Fibroblast of upper back skin (primary cell): ENCODE results near the gene KCNB1.
"Not testable (repeated sequence)": the region's sequence is repeated elsewhere in the genome, so short reads cannot be mapped to it uniquely, and the experiment has no call there.

Source experiments
- DNase-seq: peaks from one replicate; pipeline ENCODE4 v3.0.0-alpha.2; 2013

The KCNB1 gene

GRCh38 chr20:49346682-49347081 is 135.8 kb downstream of the KCNB1 start:
- no peak for DNase-seq

DNA sequence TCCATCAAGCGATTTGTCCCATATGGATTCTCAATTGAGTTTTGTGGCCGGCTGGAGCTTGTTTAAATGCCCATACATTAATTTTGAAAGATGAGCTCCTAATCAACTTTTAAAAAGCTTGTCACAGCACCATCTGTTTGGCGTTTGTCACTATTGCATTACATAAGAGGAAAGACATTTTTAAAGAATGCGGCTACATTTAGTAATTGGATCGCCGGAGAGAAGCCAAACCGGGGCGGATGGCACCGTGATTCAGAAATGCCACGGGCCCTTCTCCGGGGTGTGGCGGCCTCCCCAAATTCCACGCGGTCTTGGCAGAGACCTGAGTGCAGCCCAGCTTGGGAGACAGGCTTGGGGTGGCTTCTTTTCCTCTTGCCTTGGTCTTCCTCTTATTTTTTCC is 136.9 kb downstream of the KCNB1 start:
- peak; percentile 79 for DNase-seq

DNA sequence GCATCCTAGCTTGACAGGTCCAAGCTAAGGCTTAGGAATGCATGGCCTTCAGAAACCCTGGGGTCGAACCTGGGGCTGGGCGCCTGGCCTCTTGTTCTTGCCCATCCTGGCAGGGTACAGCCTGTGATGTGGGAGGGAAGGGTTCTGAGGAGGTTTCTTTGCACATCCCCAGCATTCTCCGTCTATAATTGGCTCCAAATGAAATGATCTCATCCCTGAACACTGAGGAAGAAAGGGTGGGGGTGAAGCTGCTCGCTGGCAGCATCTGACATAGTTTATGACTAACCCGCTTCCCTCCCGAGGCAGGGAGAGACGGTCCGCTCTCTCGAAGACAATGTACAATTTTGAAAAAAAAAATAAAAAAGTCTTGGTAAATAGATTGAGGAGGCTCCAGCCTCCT is 137.5 kb downstream of the KCNB1 start:
- DNase-seq, result peak; percentile 95

- no peak for DNase-seq
These were observed 138.3 kb downstream of the KCNB1 start for GRCh38 chr20:49344140-49344539.

GRCh38 chr20:49343246-49343645 is 139.2 kb downstream of the KCNB1 start:
- peak; percentile 6 for DNase-seq

GRCh38 chr20:49340161-49340966 is 142.1 kb downstream of the KCNB1 start:
- DNase-seq, result no peak

DNA sequence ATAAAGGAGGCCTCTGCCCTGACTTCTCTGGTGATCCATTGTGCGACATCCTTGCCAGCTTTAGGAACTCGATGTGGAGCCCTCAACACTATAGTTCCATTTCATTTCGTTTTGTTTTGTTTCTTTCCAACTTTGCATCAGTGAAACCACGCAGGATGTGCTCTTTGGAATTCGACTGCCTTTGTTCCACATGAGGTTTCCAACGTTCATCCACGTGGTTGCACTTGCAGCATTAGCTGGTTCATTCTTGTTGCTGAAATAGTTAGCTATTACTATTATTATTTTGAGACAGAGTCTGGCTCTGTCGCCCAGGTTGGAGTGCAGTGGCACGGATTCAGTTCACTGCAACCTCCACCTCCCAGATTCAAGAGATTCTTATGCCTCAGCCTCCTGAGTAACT is 143.3 kb downstream of the KCNB1 start:
- DNase-seq, result no peak

DNA sequence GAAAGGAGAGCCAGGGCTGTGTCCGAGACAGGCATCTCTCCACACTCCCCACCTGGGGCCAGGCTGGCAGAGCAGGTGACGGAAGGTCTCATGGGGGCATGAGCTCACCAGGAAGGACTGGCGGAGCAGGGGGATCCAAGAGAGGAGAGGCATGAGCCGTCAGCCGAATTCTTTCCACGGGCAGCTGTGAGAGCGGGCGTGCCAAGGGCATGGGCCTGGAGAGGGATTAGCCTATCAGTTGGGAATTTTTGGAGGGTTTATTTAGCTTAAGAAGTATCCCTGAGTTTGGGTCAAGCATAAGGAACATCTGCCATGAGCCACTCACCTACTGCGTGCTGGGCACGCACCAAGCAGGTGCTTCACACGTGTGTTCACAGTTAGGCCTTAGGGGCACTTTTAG is 144.4 kb downstream of the KCNB1 start:
- DNase-seq, result no peak

DNA sequence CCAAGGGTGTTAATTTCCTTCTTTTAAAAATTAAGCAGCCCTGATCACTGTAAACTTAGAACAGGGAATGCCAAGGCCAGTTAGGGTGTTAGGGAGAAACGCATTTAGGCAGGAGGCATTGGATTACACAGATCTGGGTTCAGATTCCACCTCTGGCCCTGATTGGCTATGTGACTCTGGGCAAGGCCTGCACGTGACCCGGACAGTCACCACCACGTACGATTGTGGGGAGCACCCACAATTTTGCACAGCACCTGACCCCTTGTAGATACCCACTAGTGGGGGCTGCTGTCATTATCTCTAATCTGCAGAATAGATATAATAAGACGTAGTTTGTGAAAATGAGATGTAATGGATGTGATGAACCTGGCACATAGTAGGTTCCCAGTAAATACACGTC is 145.1 kb downstream of the KCNB1 start:
- DNase-seq, result no peak

DNA sequence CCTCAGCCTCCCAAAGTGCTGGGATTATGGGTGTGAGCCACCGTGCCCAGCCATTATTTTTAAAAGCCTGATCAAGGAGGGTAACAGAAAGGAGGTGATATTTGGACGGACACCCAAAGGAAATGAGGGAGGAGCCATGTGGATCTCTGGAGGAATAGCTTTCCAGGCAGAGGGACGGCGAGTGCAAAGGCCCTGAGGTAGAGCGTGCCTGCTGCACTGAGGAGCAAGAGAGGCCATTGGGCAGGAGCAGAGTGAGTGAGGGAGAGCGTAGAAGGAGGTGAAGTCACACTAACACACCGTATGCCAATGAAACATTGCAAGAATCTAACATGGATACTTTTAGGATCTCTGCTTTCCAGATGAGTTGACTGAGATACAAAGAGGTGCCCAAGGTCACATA is 145.7 kb downstream of the KCNB1 start:
- DNase-seq, result no peak

DNA sequence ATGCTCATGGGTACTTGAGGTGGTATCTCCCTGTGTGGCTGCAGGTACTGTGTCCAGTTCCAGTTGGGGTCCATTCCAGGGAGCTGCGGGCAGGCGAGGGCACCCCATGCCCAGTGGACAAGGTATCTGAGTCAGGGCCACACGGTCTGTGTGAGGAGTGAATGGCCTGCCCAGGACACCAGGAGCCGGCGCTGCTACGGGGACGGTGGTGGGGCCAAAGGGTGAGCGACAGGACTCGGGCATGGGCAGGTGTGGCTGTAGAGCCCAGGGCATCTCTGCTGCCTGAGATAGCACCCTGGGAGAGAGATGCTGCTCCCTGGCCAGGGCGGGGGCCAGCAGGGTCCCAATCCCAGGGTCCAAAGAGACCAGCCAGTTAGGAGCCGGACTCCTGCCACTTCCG is 147.0 kb downstream of the KCNB1 start:
- DNase-seq, result no peak

GRCh38 chr20:49330701-49331615 is 151.5 kb downstream of the KCNB1 start:
- no peak for DNase-seq

DNA sequence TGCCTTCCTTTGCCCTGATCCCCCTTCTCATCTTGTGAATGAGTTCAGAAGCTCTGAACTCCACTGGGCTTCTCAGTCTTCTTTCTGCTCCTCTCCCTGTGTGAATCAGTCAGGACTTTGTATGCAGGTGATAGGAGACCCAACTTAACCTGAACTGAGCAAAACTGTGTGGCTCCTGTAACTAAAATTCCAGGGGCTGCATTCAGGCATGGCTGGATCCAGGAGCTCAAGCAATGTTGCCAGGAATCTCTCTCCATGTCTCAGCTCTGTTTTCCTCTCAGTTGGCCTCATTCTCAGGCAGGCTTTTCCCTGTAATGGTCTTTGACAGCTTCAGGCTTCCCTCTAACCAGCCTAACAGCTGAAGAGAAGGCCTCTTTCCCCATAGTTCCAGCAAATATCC is 153.7 kb downstream of the KCNB1 start:
- DNase-seq, result no peak

DNA sequence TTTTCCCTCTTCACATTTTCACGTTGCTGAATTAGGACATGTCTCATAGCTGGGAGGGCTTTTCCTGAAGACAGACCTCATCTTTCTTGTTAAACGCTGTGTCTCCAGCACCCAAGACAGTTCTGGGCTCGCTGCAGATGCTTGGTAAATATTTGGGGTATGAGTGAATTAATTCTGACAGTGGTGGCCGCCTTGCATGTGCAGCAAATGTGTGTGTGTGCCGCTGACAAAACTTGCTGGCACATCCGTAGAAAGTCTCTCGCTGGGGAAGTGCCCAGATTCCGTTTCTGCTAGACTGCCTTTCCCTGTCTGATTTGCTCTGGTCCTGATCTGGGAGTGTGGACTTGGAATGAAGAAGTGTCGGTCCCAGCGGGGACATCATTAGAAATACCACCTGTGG is 156.4 kb downstream of the KCNB1 start:
- peak; percentile 50 for DNase-seq

GRCh38 chr20:49324306-49324705 is 158.2 kb downstream of the KCNB1 start:
- no peak for DNase-seq

DNA sequence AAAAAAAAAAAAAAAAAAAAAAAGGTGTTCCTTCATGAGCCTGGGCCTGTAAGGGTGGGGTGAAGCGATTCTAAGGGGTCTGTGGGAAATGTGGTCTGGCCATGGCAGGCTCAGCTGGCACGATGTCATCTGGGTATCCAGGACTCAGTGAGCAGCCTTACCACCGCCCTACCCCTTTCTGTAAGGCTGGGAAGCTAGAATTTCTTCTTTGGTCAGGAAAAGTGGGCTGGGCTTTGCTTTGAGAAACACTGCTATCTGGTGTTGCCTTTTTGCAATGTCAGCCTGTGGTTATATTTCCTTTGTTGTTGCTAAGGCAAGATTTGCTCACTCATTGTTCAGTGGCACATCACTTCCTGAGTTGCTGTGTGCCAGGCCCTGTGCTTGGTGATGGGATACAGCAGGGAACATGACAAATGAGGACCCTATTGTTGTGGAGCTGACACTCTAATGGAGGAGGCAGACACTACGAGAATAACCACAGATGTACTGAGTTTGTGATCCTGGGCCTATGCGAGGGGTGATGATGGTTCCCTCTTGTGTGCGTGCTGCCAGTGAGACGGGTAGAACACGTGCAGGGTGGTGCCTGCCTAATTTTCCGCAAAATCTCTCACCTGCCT is 158.7 kb downstream of the KCNB1 start:
- DNase-seq, result peak; percentile 68

DNA sequence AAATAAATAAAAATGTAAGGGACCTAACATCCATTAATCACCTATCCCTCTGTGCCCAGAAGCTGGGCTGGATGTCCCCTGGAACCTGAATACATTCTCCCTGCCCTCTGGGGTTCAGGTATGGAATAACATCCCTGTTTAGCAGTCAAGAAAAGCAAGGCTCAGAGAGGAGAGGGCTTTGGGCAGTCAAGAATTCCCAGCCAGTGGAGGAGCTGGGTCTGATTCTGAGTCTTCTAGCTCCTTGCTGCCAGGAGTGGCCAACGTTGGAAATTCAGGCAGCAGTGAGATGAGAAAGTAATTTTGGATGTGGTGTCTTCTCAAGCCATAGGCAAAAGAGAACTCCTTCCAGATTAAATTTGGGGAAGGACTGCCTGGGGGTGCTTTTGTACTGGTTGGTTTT is 162.0 kb downstream of the KCNB1 start:
- peak; percentile 41 for DNase-seq

GRCh38 chr20:49319208-49319809 is 163.2 kb downstream of the KCNB1 start:
- no peak for DNase-seq

DNA sequence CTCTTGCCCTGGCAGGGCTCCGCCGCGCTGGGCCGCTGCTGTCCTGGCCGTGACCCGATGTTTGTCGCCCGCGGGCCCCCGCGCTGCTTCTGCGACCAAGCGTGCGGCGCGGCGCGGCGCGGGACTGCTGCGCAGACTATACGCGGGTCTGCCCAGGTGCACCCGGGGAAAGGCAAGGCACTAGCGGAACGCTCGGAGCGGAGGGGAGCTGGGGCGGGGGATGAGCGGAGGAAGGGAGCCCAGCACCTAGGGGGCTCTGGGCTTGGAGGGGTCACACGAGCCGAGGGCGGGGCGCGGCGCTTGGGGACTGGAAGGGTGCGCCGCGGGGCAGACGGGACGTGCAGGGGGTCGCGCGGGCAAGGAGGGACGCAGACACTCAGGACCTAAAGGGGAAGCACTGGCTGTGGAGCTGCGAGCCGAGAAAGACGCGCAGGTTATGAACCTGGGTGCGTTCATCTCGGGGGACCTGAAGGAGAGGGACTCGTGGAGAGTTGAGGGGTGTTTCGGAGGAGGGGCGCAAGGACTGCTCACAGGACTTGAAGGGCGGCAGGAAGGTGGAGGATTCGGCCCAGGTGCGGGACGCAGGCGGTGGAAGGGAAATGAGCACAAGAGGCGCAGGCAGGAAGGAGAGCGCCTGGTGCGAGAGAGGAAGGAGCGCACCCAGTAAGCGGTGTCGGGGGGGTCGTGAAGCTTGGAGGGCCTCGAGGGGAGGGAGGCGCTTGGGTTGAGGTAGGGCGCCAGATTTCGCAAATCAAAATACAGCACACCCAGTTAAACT is 163.8 kb downstream of the KCNB1 start:
- DNase-seq, result no peak

GRCh38 chr20:49318091-49318429 is 164.4 kb downstream of the KCNB1 start:
- no peak for DNase-seq

- no peak for DNase-seq
These were observed 165.8 kb downstream of the KCNB1 start for GRCh38 chr20:49316704-49317103.

DNA sequence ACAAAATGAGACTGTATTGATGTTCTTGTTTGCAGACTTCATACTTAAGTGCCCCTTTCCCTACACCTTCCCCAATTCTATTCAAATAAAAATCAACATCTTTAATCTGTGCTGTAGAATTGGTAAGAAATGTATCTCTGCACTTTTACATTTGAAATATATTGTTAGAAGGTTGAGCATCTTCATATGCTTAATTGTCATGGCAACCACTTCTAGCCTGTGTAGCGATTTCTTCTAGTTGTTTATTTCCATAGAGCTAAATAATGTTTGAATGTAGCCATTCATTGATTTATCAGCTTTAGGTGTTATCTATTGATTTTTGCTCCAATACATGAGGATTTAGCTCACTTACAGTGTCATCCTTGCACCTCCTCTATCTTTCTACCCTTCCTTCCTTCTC is 166.9 kb downstream of the KCNB1 start:
- DNase-seq, result no peak

DNA sequence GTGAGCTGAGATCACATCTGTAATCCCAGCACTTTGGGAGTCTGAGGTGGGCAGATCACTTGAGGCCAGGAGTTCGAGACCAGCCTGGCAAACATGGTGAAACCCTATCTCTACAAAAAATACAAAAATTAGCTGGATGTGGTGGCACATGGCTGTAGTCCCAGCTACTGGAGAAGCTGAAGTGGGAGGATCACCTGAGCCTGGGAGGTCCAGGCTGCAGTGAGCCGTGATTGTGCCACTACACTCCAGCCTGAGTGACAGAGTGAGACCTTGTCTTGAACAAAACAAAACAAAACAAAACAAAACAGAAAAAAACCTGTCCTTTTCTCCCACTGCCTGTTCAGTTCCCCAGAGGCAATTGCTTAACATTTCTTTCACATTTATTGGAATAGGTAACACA is 168.4 kb downstream of the KCNB1 start:
- DNase-seq, result not testable (repeated sequence)
